Testis (tissue), 3 donors: ENCODE data around the gene MAML2. TPM values are rescaled to one million over a fixed set of nuclear protein-coding genes. Genes with fewer than 3 reads are reported as not detected.
A peak's percentile ranks its signal among the peaks of the same experiment; 100 is the strongest.

ENCODE experiments used
- DNase-seq: peaks from one replicate; pipeline ENCODE4 v3.0.0-alpha.2; 2019
- H3K27ac ChIP-seq, 2 donors: fragments of 200-600 bp; sonication (generic); one replicate each; pipeline ENCODE4 v1.5.1; 2019
- H3K27me3 ChIP-seq: fragments of 200-600 bp; sonication (generic); one replicate; pipeline ENCODE4 v1.5.1; 2019
- H3K36me3 ChIP-seq: fragments of 200-600 bp; sonication (generic); one replicate; pipeline ENCODE4 v1.5.1; 2017; ENCODE audit warnings: low read depth; ENCODE audit errors: missing control alignments
- H3K4me1 ChIP-seq: fragments of 200-600 bp; sonication (generic); one replicate; pipeline ENCODE4 v1.5.1; 2019
- H3K4me3 ChIP-seq, 2 donors: fragments of 200-600 bp; sonication (generic); one replicate each; pipeline ENCODE4 v1.5.1; 2017 to 2019
- H3K9me3 ChIP-seq: fragments of 200-600 bp; sonication (generic); one replicate; pipeline ENCODE4 v1.5.1; 2017
- POLR2A ChIP-seq: fragments of 450-650 bp; IDR thresholded peaks from one replicate; pipeline ENCODE4 v1.6.1; 2017; ENCODE audit warnings: antibody characterized with exemption, mild to moderate bottlenecking, moderate library complexity
- WGBS, 2 donors: methylation state at CpG; one replicate each; pipeline ENCODE4 v1.1.5; 2018; 5-methylcytosine and 5-hydroxymethylcytosine counted together
- intact Hi-C: fragments of 100-400 bp; cut with DNase I; formaldehyde crosslinking; loops from one replicate; pipeline ENCODE4 v1.15.1; 2023; ENCODE audit warnings: low total_unique reads
- polyA plus RNA-seq: library from polyadenylated mRNA; stranded (reverse); fragments of 350-450 nt; fragmentation: Illumina TruSeq; extraction: RNeasy Lipid Tissue Mini Kit (QIAGEN cat#74804); gene quantifications from one replicate; pipeline ENCODE4 v1.2.3, GENCODE V29; 2014; ENCODE audit warnings: low read depth, low replicate concordance; ENCODE audit not compliant: insufficient read depth
- total RNA-seq, 2 donors: library from RNA; depleted of rRNA; stranded (reverse); fragments of >200 nt; gene quantifications; one replicate each; pipeline ENCODE4 v1.2.3, GENCODE V29; 2016
- TF ChIP-seq, protein P1 (sequence below), 3 experiments: fragments of 450-650 bp in 2 of 3; fragments of 200-600 bp in 1 of 3; sonication (generic) in 1 of 3; IDR thresholded peaks; one replicate each; pipeline ENCODE4 v1.5.1; 2016 to 2019; ENCODE audit warnings: antibody characterized with exemption in 3 of 3, mild to moderate bottlenecking in 2 of 3, moderate library complexity in 1 of 3

Gene MAML2
- total and polyA plus RNA-seq, 3 donors from 2014 or later = 5.1 to 23.6 (median 17.6) TPM

GRCh38 chr11:96324912-96325311, 18.1 kb downstream of the MAML2 start:
- DNase-seq = no peak
- no peak overlapping the region for H3K4me3 ChIP-seq
- WGBS, 2 donors = 42 to 50% methylated on average over 1 of the region's 1 CpG
- TF ChIP-seq, protein P1, sequence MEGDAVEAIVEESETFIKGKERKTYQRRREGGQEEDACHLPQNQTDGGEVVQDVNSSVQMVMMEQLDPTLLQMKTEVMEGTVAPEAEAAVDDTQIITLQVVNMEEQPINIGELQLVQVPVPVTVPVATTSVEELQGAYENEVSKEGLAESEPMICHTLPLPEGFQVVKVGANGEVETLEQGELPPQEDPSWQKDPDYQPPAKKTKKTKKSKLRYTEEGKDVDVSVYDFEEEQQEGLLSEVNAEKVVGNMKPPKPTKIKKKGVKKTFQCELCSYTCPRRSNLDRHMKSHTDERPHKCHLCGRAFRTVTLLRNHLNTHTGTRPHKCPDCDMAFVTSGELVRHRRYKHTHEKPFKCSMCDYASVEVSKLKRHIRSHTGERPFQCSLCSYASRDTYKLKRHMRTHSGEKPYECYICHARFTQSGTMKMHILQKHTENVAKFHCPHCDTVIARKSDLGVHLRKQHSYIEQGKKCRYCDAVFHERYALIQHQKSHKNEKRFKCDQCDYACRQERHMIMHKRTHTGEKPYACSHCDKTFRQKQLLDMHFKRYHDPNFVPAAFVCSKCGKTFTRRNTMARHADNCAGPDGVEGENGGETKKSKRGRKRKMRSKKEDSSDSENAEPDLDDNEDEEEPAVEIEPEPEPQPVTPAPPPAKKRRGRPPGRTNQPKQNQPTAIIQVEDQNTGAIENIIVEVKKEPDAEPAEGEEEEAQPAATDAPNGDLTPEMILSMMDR (IDR thresholded peaks at IDR 0.05) = no peak
- TF ChIP-seq POLR2A = no peak
- H3K4me1 ChIP-seq = peaks cover 46% of the 10 kb centered on the region
- intact Hi-C loops = no loop called here
- no peaks in the 10 kb centered on the region for H3K36me3 ChIP-seq
- H3K27me3 ChIP-seq = no peaks in the 10 kb centered on the region
- peak overlapping the region in 1 of 2 donors; percentile 11 for H3K27ac ChIP-seq
- H3K9me3 ChIP-seq = no peaks in the 10 kb centered on the region

DNA sequence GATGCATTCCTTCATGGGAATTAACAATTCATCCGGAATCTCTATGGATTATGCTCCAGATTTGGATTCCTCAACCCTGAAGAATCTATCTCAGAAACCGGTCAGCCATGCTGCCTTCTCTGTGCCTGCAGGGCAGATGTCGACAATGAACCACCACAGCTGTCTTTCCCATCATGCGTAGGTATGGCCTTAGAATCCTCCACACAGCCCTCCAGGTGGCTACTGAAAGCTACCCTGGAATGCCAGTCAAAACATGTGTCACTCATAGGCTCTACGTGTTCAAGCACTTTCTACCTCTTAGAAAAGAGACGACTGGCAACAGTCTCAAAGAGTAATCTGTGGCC, 19.4 kb downstream of the MAML2 start:
- Histone ChIP-seq H3K4me1 (peaks cover 51% of the 10 kb centered on the region), H3K4me3 (no peak overlapping the region), H3K36me3 (no peaks in the 10 kb centered on the region), H3K27me3 (no peaks in the 10 kb centered on the region), H3K9me3 (no peaks in the 10 kb centered on the region), H3K27ac (peak overlapping the region; percentile 6 to 74)
- DNase-seq = no peak
- WGBS, 2 donors = 70 to 76% methylated on average over 6 of the region's 6 CpGs
- intact Hi-C loops = no loop called here
- no peak for TF ChIP-seq POLR2A
- TF ChIP-seq, protein P1 (IDR thresholded peaks at IDR 0.05) = no peak

DNA sequence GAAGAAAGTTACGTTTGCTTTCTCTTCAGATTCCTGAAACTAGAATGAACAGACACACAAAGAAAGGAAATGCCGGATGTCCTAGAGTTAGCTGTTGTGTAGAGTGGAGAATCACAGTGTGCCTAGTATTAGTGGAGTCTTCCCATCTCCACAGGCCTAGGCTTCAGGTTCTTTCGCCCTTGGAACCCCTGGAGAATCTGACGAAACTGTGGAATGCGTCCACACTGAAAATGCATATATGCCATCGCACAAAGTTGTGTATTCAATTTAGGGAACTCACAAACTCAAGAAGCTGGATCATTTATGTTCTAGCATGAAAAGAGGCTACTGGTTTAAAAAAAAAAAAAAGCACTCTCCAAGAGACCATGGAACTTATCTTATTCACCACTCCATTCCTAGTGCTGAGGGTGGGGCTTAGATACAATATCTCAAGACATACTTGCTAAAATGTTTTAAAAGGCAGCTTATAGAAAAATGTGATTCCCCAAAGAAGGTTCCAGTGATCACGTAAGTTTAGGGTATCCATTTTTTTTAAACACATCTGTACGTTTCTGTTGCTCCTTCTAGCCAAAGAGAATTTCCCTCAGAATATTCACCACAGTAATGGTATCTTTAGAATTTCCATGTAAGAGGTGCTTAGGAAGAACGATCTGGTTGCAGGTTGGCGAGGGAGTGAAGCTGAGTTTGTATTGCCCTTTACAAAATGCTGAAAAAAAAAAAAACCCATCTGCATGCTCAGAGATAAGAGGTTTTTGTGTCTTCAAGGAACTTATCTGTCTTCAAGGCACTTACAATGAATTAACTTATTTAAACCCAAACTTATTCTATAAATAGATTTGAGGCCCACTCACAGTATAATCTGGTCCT, 20.0 kb downstream of the MAML2 start:
- no peak for TF ChIP-seq POLR2A
- TF ChIP-seq, protein P1 (IDR thresholded peaks at IDR 0.05) = no peak
- intact Hi-C loops = no loop called here
- Histone ChIP-seq H3K36me3 (no peaks in the 10 kb centered on the region), H3K9me3 (no peaks in the 10 kb centered on the region), H3K27me3 (no peaks in the 10 kb centered on the region), H3K4me1 (peaks cover 53% of the 10 kb centered on the region), H3K4me3 (peak overlapping the region in 1 of 2 donors; percentile 23), H3K27ac (peak overlapping the region; percentile 40 to 74)
- no peak for DNase-seq
- 55 to 71% methylated on average over 10 of the region's 10 CpGs for WGBS, 2 donors

- Histone ChIP-seq H3K9me3 (no peaks in the 10 kb centered on the region), H3K36me3 (no peaks in the 10 kb centered on the region), H3K27ac (peak overlapping the region in 1 of 2 donors; percentile 74), H3K27me3 (no peaks in the 10 kb centered on the region), H3K4me1 (peaks cover 69% of the 10 kb centered on the region), H3K4me3 (no peak overlapping the region)
- WGBS, 2 donors = 67 to 77% methylated on average over 5 of the region's 5 CpGs
- intact Hi-C loops = no loop called here
- TF ChIP-seq, protein P1 (IDR thresholded peaks at IDR 0.05) = no peak
- DNase-seq = no peak
These were observed 21.9 kb downstream of the MAML2 start for GRCh38 chr11:96321091-96321490.
